HAP-1 (cell line): ENCODE data around the gene SEPTIN10.
"Not testable (repeated sequence)": the region's sequence is repeated elsewhere in the genome, so short reads cannot be mapped to it uniquely, and the experiment has no call there.

Experiments used
- DNase-seq, 2 experiments: peaks; one replicate each; pipeline ENCODE4 v3.0.0-alpha.2; 2016 to 2020; ENCODE audit warnings: low spot score in 2 of 2
- H3K27me3 ChIP-seq: fragments of 250-450 bp; sonication (Bioruptor Pico); 2 replicates; pipeline ENCODE4 v1.5.1; 2020; ENCODE audit warnings: low read depth, mild to moderate bottlenecking, moderate library complexity
- H3K36me3 ChIP-seq: fragments of 250-450 bp; sonication (Bioruptor Pico); replicated peaks from 2 replicates; pipeline ENCODE4 v1.5.1; 2020; ENCODE audit warnings: mild to moderate bottlenecking
- H3K4me1 ChIP-seq: fragments of 250-450 bp; sonication (Bioruptor Pico); 2 replicates; pipeline ENCODE4 v1.5.1; 2020; ENCODE audit warnings: mild to moderate bottlenecking
- H3K4me3 ChIP-seq: fragments of 250-450 bp; sonication (Bioruptor Pico); 2 replicates; pipeline ENCODE4 v1.5.1; 2020; ENCODE audit warnings: mild to moderate bottlenecking, moderate library complexity
- H3K9me3 ChIP-seq: fragments of 250-450 bp; sonication (Bioruptor Pico); 2 replicates; pipeline ENCODE4 v1.5.1; 2020; ENCODE audit warnings: mild to moderate bottlenecking, moderate library complexity
- in situ Hi-C: fragments of 300-500 bp; cut with MboI; formaldehyde crosslinking; loops from 3 replicates; pipeline ENCODE4 v1.14.3; 2020; ENCODE audit warnings: low sequenced_read_pairs, inconsistent platforms, mixed read lengths

Gene SEPTIN10

GRCh38 chr2:109644571-109645275, 31.0 kb upstream of the SEPTIN10 start:
- Histone ChIP-seq H3K9me3 (no peaks in the 10 kb centered on the region), H3K4me3 (no peak overlapping the region), H3K4me1 (peaks cover 15% of the 10 kb centered on the region), H3K27me3 (no peaks in the 10 kb centered on the region), H3K36me3 (no peaks in the 10 kb centered on the region)
- in situ Hi-C loops, result no loop called here
- DNase-seq, result peak; percentile 62 to 65

DNA sequence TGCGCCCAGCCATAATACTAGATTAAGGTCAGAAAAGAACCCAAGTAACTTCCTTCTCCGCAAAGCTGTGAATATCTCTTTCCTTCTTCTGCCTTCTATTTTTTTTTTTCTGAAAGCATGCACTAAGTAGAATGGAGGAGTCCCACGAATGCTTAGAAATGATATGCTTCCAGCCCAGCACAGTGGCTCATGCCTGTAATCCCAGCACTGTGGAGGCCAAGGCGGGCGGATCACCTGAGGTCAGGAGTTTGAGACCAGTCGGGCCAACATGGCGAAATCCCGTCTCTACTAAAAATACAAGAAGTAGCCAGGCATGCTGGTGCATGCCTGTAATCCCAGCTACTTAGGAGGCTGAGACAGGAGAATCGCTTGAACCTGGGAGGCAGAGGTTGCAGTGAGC, 26.2 kb upstream of the SEPTIN10 start:
- DNase-seq, in situ Hi-C loops, H3K4me1 ChIP-seq, H3K4me3 ChIP-seq, H3K36me3 ChIP-seq, H3K9me3 ChIP-seq, H3K27me3 ChIP-seq: not testable (repeated sequence)

DNA sequence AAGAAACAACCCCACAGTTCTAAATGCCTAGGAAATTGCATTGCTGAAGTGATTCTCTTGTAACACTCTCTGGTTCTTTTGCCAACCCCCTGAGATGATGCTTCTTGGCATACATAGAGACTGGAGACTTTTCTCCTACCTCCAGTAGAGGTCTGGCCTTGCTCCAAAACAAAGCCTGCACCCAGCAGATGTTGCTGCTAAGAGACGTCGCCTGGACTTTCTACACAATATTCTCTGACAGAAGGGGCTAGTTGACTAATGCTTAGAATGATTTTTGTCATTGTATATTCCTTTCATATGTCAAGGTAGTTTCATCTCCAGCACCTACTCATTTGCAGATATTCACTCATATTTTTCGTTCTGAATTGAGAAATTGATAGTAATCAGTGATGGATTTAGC, 25.0 kb upstream of the SEPTIN10 start:
- DNase-seq, result no peak
- no peak overlapping the region for H3K4me3 ChIP-seq
- no peaks in the 10 kb centered on the region for H3K27me3 ChIP-seq
- no peaks in the 10 kb centered on the region; the same call in 1 of the 2 replicates for H3K4me1 ChIP-seq
- in situ Hi-C loops, result no loop called here
- no peaks in the 10 kb centered on the region for H3K9me3 ChIP-seq
- H3K36me3 ChIP-seq, result no peaks in the 10 kb centered on the region

GRCh38 chr2:109637749-109638570, 24.2 kb upstream of the SEPTIN10 start:
- in situ Hi-C loops, result no loop called here
- DNase-seq, result no peak

DNA sequence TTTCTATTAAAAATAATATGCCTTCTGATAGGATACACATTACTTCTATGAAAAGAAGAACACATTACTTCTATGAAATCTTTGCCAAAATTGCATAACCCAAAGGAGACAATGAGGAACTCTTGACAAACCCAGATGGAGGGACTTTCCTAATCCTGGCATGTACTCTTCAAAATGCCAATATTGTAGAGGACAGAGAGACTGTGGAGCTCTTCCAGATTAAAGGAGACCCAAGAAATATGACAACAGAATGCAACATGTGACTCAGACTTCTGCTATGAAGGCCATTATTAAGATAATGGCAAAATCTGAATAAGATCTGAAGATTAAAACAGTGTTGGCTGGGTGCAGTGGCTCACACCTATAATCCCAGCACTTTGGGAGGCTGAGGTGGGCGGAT, 22.6 kb upstream of the SEPTIN10 start:
- in situ Hi-C loops, result no loop called here
- Histone ChIP-seq H3K36me3 (no peaks in the 10 kb centered on the region), H3K4me3 (no peak overlapping the region), H3K27me3 (no peaks in the 10 kb centered on the region), H3K9me3 (no peaks in the 10 kb centered on the region; the same call in 1 of the 2 replicates), H3K4me1 (no peaks in the 10 kb centered on the region; the same call in none of the 2 replicates)
- DNase-seq, result no peak

More at GRCh38 chr2:109637749-109638570, 24.2 kb upstream of the SEPTIN10 start:
- Histone ChIP-seq H3K36me3 (no peaks in the 10 kb centered on the region), H3K9me3 (no peaks in the 10 kb centered on the region; the same call in 1 of the 2 replicates), H3K4me1 (no peaks in the 10 kb centered on the region; the same call in 1 of the 2 replicates), H3K4me3 (no peak overlapping the region), H3K27me3 (no peaks in the 10 kb centered on the region)

- DNase-seq, result no peak
- H3K9me3 ChIP-seq, result no peaks in the 10 kb centered on the region; the same call in 1 of the 2 replicates
- no peaks in the 10 kb centered on the region for H3K36me3 ChIP-seq
- in situ Hi-C loops, result no loop called here
- no peak overlapping the region for H3K4me3 ChIP-seq
- no peaks in the 10 kb centered on the region; the same call in none of the 2 replicates for H3K4me1 ChIP-seq
- no peaks in the 10 kb centered on the region for H3K27me3 ChIP-seq
These were observed 21.9 kb upstream of the SEPTIN10 start for GRCh38 chr2:109635426-109636304.

DNA sequence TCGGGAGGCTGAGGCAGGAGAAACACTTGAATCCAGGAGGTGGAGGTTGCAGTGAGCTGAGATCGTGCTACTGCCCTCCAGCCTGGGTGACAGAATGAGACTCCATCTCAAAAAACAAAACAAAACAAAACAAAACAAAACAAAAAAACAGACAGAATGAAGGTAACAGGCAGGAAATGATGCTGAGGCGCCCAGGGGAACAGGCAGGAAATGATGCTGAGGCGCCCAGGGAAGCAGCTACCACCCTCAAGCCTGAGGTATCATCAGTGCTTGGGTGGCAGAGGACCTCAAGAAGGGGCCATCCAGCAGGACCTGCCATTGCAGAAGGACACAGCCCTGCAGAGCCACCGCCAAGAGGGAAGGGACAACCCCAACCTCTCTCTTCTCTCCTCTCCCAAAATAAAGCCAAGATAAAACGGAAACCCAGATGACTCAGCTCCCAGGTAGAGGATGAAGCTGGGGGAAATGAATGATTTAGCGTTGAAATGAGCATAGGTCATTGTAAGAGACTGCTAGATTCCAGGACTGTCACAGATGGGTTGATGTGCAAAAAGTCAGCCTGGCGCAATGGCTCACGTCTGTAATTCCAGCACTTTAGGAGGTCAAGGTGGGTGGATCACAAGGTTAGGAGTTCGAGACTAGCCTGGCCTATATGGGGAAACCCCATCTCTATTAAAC, 19.7 kb upstream of the SEPTIN10 start:
- Histone ChIP-seq H3K4me3 (no peak overlapping the region), H3K4me1 (no peaks in the 10 kb centered on the region; the same call in none of the 2 replicates), H3K27me3 (no peaks in the 10 kb centered on the region), H3K36me3 (no peaks in the 10 kb centered on the region), H3K9me3 (no peaks in the 10 kb centered on the region; the same call in 1 of the 2 replicates)
- DNase-seq, result no peak
- in situ Hi-C loops, result no loop called here

- Histone ChIP-seq H3K4me3 (no peak overlapping the region), H3K4me1 (no peaks in the 10 kb centered on the region; the same call in none of the 2 replicates), H3K36me3 (no peaks in the 10 kb centered on the region), H3K27me3 (no peaks in the 10 kb centered on the region), H3K9me3 (no peaks in the 10 kb centered on the region; the same call in 1 of the 2 replicates)
- DNase-seq, result no peak
- in situ Hi-C loops, result no loop called here
These were observed 18.5 kb upstream of the SEPTIN10 start for GRCh38 chr2:109632158-109632789.

GRCh38 chr2:109631741-109632140, 18.0 kb upstream of the SEPTIN10 start:
- no peaks in the 10 kb centered on the region; the same call in none of the 2 replicates for H3K4me1 ChIP-seq
- H3K9me3 ChIP-seq, result no peaks in the 10 kb centered on the region; the same call in 1 of the 2 replicates
- H3K4me3 ChIP-seq, result no peak overlapping the region
- no peaks in the 10 kb centered on the region for H3K27me3 ChIP-seq
- DNase-seq, result no peak
- in situ Hi-C loops, result no loop called here
- no peaks in the 10 kb centered on the region for H3K36me3 ChIP-seq

- Histone ChIP-seq H3K4me3 (no peak overlapping the region), H3K9me3 (no peaks in the 10 kb centered on the region; the same call in 1 of the 2 replicates), H3K27me3 (no peaks in the 10 kb centered on the region), H3K36me3 (no peaks in the 10 kb centered on the region), H3K4me1 (no peaks in the 10 kb centered on the region; the same call in 1 of the 2 replicates)
- in situ Hi-C loops, result no loop called here
- no peak for DNase-seq
These were observed 17.0 kb upstream of the SEPTIN10 start for GRCh38 chr2:109630441-109631430.

GRCh38 chr2:109629867-109630266, 16.1 kb upstream of the SEPTIN10 start:
- Histone ChIP-seq H3K4me3 (no peak overlapping the region), H3K36me3 (no peaks in the 10 kb centered on the region), H3K9me3 (no peaks in the 10 kb centered on the region; the same call in 1 of the 2 replicates), H3K27me3 (no peaks in the 10 kb centered on the region), H3K4me1 (no peaks in the 10 kb centered on the region; the same call in 1 of the 2 replicates)
- in situ Hi-C loops, result no loop called here
- DNase-seq, result no peak

DNA sequence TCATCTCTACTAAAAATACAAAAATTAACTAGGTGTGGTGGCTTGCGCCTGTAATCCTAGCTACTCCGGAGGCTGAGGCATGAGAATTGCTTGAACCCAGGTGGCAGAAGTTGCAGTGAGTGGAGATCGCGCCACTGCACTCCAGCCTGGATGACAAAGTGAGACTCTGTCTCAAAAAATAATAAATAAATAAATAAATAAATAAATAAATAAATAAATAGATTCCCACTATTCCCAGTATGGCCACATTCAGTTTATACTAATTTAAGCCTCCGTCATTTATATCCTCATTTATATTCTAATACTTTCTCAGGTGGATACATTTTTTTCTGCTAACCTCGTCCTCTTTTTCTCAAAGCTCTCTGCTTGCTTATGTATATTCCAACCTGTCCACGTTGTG, 14.6 kb upstream of the SEPTIN10 start:
- H3K27me3 ChIP-seq, H3K9me3 ChIP-seq, in situ Hi-C loops, H3K36me3 ChIP-seq, H3K4me1 ChIP-seq, DNase-seq, H3K4me3 ChIP-seq: not testable (repeated sequence)
